Measurements from ENCODE around the gene NELL2.

DNA sequence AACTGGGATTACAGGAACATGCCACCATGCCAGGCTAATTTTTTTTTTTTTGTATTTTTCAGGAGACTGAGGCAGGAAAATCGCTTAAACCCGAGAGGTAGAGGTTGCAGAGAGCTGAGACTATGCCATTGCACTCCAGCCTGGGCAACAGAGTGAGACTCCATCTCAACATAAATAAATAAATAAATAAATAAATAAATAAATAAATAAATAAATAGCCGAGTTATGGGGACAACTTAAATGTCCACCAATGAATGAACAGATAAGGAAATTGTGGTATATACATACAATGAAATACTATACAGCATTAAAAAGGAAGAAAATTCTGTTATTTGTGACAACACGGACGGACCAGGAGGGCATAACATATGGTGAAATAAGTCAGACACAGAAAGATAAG lies 325.7 kb downstream of the NELL2 start:
- TF ChIP-seq, protein P1, sequence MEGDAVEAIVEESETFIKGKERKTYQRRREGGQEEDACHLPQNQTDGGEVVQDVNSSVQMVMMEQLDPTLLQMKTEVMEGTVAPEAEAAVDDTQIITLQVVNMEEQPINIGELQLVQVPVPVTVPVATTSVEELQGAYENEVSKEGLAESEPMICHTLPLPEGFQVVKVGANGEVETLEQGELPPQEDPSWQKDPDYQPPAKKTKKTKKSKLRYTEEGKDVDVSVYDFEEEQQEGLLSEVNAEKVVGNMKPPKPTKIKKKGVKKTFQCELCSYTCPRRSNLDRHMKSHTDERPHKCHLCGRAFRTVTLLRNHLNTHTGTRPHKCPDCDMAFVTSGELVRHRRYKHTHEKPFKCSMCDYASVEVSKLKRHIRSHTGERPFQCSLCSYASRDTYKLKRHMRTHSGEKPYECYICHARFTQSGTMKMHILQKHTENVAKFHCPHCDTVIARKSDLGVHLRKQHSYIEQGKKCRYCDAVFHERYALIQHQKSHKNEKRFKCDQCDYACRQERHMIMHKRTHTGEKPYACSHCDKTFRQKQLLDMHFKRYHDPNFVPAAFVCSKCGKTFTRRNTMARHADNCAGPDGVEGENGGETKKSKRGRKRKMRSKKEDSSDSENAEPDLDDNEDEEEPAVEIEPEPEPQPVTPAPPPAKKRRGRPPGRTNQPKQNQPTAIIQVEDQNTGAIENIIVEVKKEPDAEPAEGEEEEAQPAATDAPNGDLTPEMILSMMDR (conservative IDR thresholded peaks at IDR 0.05) = no peak
- no peak for TF ChIP-seq ZFX (IDR thresholded peaks at IDR 0.05)
